GM12878 (cell line): ENCODE data around the gene IGSF1. TPM values are rescaled to one million over a fixed set of nuclear protein-coding genes. Genes with fewer than 3 reads are reported as not detected.

Source experiments
- ATAC-seq: fragments of 200-7000 bp; cut with Tn5 transposase; 3 replicates; pipeline ENCODE4 v1.9.1; 2020; ENCODE audit warnings: mild to moderate bottlenecking, moderate library complexity
- BruUV-seq: library from RNA; stranded (reverse); fragments of 400-500 nt; replicated peaks from 2 replicates; lab custom pipeline; 2021; lab: Mats Ljungman, UMichigan
- CTCF ChIA-PET: fragments of 300-600 bp; sonication (Branson Sonifier 250); formaldehyde crosslinking; extraction: SDS; loops from one replicate; lab custom pipeline; 2021; ENCODE audit warnings: inconsistent platforms; lab: Yijun Ruan, JAX
- POLR2A ChIA-PET: fragments of 350-600 bp; formaldehyde crosslinking; extraction: SDS; loops from one replicate; lab custom pipeline; 2021; ENCODE audit warnings: inconsistent platforms; lab: Charles Lee
- RAD21 ChIA-PET: fragments of 300-600 bp; sonication (Branson Sonifier 250); formaldehyde crosslinking; loops from one replicate; lab custom pipeline; 2023; ENCODE audit warnings: antibody characterized with exemption; ENCODE audit not compliant: unreplicated experiment; lab: Charles Lee
- SMC1A ChIA-PET: fragments of 300-600 bp; sonication (Branson Sonifier 250); formaldehyde crosslinking; loops from one replicate; lab custom pipeline; 2023; ENCODE audit not compliant: unreplicated experiment, uncharacterized antibody; lab: Charles Lee
- DNase-seq: peaks from one replicate; pipeline ENCODE4 v3.0.0-alpha.2; 2011; ENCODE audit warnings: low read depth, low spot score
- FAIRE-seq: peaks from 3 replicates; lab custom pipeline; 2011; peaks lifted over from hg19 to GRCh38; lab: Jason Lieb, UNC
- H2AFZ ChIP-seq: 2 replicates; pipeline ENCODE4 v1.6.0; 2011; ENCODE audit warnings: low read depth, low read length, control low read depth; ENCODE audit not compliant: control insufficient read depth
- H3K27ac ChIP-seq: 2 replicates; pipeline ENCODE4 v1.5.1; 2011; ENCODE audit warnings: control low read depth; ENCODE audit not compliant: control insufficient read depth, insufficient read depth
- H3K27me3 ChIP-seq, 2 experiments: replicated peaks in 1 of 2; 2 replicates each; pipeline versions ENCODE4 v1.6.0 to v1.6.1; 2011; ENCODE audit warnings: low read length in 1 of 2; ENCODE audit not compliant: control insufficient read depth in 2 of 2, insufficient read depth in 2 of 2
- H3K36me3 ChIP-seq, 2 experiments: 2 replicates each; pipeline ENCODE4 v1.5.1; 2011; ENCODE audit warnings: low read length in 1 of 2; ENCODE audit not compliant: control insufficient read depth in 2 of 2, insufficient read depth in 2 of 2
- H3K4me1 ChIP-seq: 2 replicates; pipeline ENCODE4 v1.6.1; 2011; ENCODE audit warnings: mild to moderate bottlenecking, low read length, moderate library complexity, mixed read lengths; ENCODE audit not compliant: control insufficient read depth, insufficient read depth
- H3K4me2 ChIP-seq: 2 replicates; pipeline ENCODE4 v1.6.0; 2011; ENCODE audit warnings: control low read depth; ENCODE audit not compliant: control insufficient read depth, insufficient read depth
- H3K4me3 ChIP-seq: fragments of 200-600 bp; sonication (generic); 2 replicates; pipeline ENCODE4 v1.5.1; 2016
- H3K79me2 ChIP-seq: 2 replicates; pipeline ENCODE4 v1.6.0; 2011; ENCODE audit warnings: low read length; ENCODE audit not compliant: control insufficient read depth, insufficient read depth
- H3K9ac ChIP-seq: 2 replicates; pipeline ENCODE4 v1.8.0; 2011; ENCODE audit warnings: low read length, control low read depth, mixed read lengths; ENCODE audit not compliant: control insufficient read depth, insufficient read depth
- H3K9me3 ChIP-seq: replicated peaks from 3 replicates; pipeline ENCODE4 v1.5.1; 2011; ENCODE audit warnings: mild to moderate bottlenecking, low read length; ENCODE audit not compliant: control insufficient read depth, insufficient read depth
- H4K20me1 ChIP-seq: 2 replicates; pipeline ENCODE4 v1.6.0; 2011; ENCODE audit not compliant: control insufficient read depth, insufficient read depth
- BCL11A ChIP-seq: IDR thresholded peaks from 2 replicates; pipeline ENCODE4 v1.6.1; 2011; ENCODE audit warnings: low read depth, low read length
- BHLHE40 ChIP-seq, 2 experiments: fragments of 450-650 bp in 1 of 2; IDR thresholded peaks; 2 replicates each; pipeline ENCODE4 v1.6.1; 2011 to 2017; ENCODE audit warnings: low read depth in 2 of 2, borderline replicate concordance in 1 of 2, improper control_type of control experiment in 1 of 2, low read length in 1 of 2, mild to moderate bottlenecking in 1 of 2
- BMI1 ChIP-seq: fragments of 450-650 bp; IDR thresholded peaks from 2 replicates; pipeline ENCODE4 v1.6.1; 2016; ENCODE audit warnings: mild to moderate bottlenecking, moderate library complexity, borderline replicate concordance
- EGR1 ChIP-seq, 2 experiments: IDR thresholded peaks; 1 replicate in 1 of 2; 2 replicates in 1 of 2; pipeline ENCODE4 v1.6.1; 2011 to 2012; ENCODE audit warnings: low read depth in 2 of 2, low read length in 2 of 2, borderline replicate concordance in 1 of 2, mild to moderate bottlenecking in 1 of 2, moderate library complexity in 1 of 2
- EZH2 ChIP-seq: IDR thresholded peaks from 2 replicates; pipeline ENCODE4 v1.6.1; 2012; ENCODE audit warnings: low read depth, mild to moderate bottlenecking, control low read depth, inconsistent platforms, low read length, borderline replicate concordance; ENCODE audit not compliant: control insufficient read depth
- HDAC2 ChIP-seq: fragments of 200-600 bp; sonication (generic); IDR thresholded peaks from 2 replicates; pipeline ENCODE4 v1.6.1; 2017
- HDGF ChIP-seq: fragments of 450-650 bp; IDR thresholded peaks from 2 replicates; pipeline ENCODE4 v1.6.1; 2016; ENCODE audit warnings: antibody characterized with exemption
- MYB ChIP-seq: fragments of 150-350 bp; IDR thresholded peaks from 2 replicates; pipeline ENCODE4 v1.6.1; 2014; ENCODE audit warnings: mild to moderate bottlenecking, low read depth, low read length, borderline replicate concordance
- NFXL1 ChIP-seq: fragments of 450-650 bp; IDR thresholded peaks from 2 replicates; pipeline ENCODE4 v1.6.1; 2017; ENCODE audit warnings: antibody characterized with exemption, mild to moderate bottlenecking, borderline replicate concordance
- POLR2AphosphoS5 ChIP-seq: IDR thresholded peaks from 2 replicates; pipeline ENCODE4 v1.6.1; 2011; ENCODE audit warnings: mild to moderate bottlenecking, low read length, inconsistent platforms
- RAD21 ChIP-seq: IDR thresholded peaks from 2 replicates; pipeline ENCODE4 v1.6.1; 2011; ENCODE audit warnings: mild to moderate bottlenecking, low read depth, low read length, moderate library complexity; ENCODE audit not compliant: insufficient read depth
- RELA ChIP-seq: fragments of 450-650 bp; IDR thresholded peaks from 2 replicates; pipeline ENCODE4 v1.8.0; 2014; ENCODE audit warnings: borderline replicate concordance; ENCODE audit not compliant: partially characterized antibody
- SMAD5 ChIP-seq: IDR thresholded peaks from 2 replicates; pipeline ENCODE4 v1.6.1; 2016; ENCODE audit warnings: antibody characterized with exemption, low read depth
- TAF1 ChIP-seq: IDR thresholded peaks from 2 replicates; pipeline ENCODE4 v1.6.1; 2011; ENCODE audit warnings: mild to moderate bottlenecking, low read depth, low read length, borderline replicate concordance
- TCF7 ChIP-seq: IDR thresholded peaks from 2 replicates; pipeline ENCODE4 v1.6.1; 2014; ENCODE audit warnings: antibody characterized with exemption, borderline replicate concordance
- ZNF207 ChIP-seq: fragments of 450-650 bp; IDR thresholded peaks from 2 replicates; pipeline ENCODE4 v1.6.1; 2014; ENCODE audit warnings: antibody characterized with exemption, mild to moderate bottlenecking, borderline replicate concordance
- in situ Hi-C: fragments of 300-500 bp; cut with MboI; formaldehyde crosslinking; loops from 9 replicates; pipeline ENCODE4 v1.14.3; 2018; ENCODE audit warnings: mixed read lengths
- intact Hi-C: fragments of 100-400 bp; cut with micrococcal nuclease; formaldehyde crosslinking; loops from one replicate; pipeline ENCODE4 v1.14.2; 2022; ENCODE audit not compliant: unreplicated experiment
- polyA plus RNA-seq, 11 experiments: library from polyadenylated mRNA; depleted of rRNA in 4 of 11; unstranded in 6 of 11; stranded (reverse) in 5 of 11; fragments of >200 nt; fragmentation: Nextera tagmentation in 4 of 11; fragmentation: Illumina TruSeq in 1 of 11; extraction: Ambion mirVana in 4 of 11; extraction: Trizol in 1 of 11; gene quantifications; 1 replicate in 1 of 11; 2 replicates in 10 of 11; pipeline versions ENCODE4 v1.2.1 to v1.2.3, GENCODE V29; 2011 to 2016; ENCODE audit warnings: inconsistent platforms in 2 of 11, missing spikeins in 2 of 11, low read depth in 1 of 11
- total RNA-seq, 4 experiments: library from RNA; depleted of rRNA in 3 of 4; stranded (reverse); fragments of >200 nt in 3 of 4; fragmentation: Illumina TruSeq in 1 of 4; extraction: Trizol in 1 of 4; gene quantifications; 2 replicates each; pipeline versions ENCODE4 v1.2.1 to v1.2.3, GENCODE V29; 2013 to 2021
- TF ChIP-seq, protein P1 (sequence below): fragments of 450-650 bp; IDR thresholded peaks from 2 replicates; pipeline ENCODE4 v1.6.1; 2017; ENCODE audit warnings: mild to moderate bottlenecking
- TF ChIP-seq, protein P2 (sequence below): fragments of 450-650 bp; IDR thresholded peaks from 2 replicates; pipeline ENCODE4 v1.6.1; 2017; ENCODE audit warnings: borderline replicate concordance
- TF ChIP-seq, protein P3 (sequence below): IDR thresholded peaks from 2 replicates; pipeline ENCODE4 v1.6.1; 2012; ENCODE audit warnings: low read depth, low read length, improper control_type of control experiment
- TF ChIP-seq, protein P4 (sequence below): IDR thresholded peaks from 2 replicates; pipeline ENCODE4 v1.6.1; 2011; ENCODE audit warnings: mild to moderate bottlenecking, low read depth, low read length, moderate library complexity; ENCODE audit not compliant: insufficient replicate concordance

IGSF1 gene
- total and polyA plus RNA-seq, 10 of the 15 experiments (the other 5 are each of a cell fraction or from before 2014, with no cell fraction given), result 0.04 to 0.08 TPM; not detected in 8

DNA sequence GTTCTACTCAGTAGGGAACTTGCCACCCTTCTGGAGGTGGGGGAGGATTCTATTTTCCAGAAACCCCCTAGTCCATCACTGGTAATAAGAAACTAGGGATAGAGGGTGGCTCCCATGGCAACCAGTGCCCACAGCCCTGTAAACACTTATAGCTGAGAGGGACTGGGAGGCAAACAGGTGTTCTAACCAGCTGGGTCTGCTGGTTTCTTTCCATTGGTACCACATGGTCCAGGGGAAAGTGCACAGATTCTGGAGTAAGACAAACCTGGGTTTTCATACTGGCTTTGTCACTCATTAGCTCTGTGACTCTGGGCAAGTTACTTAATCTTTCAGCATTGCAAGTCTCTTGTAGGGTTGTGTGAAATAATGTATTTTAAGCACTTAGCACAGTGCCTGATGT, 26.9 kb downstream of the IGSF1 start:
- Histone ChIP-seq H3K9me3 (no peaks in the 10 kb centered on the region), H3K79me2 (no peaks in the 10 kb centered on the region), H3K4me2 (no peak overlapping the region), H3K4me1 (no peaks in the 10 kb centered on the region), H2AFZ (no peak overlapping the region), H3K36me3 (no peaks in the 10 kb centered on the region), H4K20me1 (no peaks in the 10 kb centered on the region), H3K27me3 (no peaks in the 10 kb centered on the region; a peak in 3 of 4 replicates), H3K9ac (no peak overlapping the region), H3K27ac (no peak overlapping the region), H3K4me3 (no peak overlapping the region)
- TF ChIP-seq POLR2AphosphoS5, result no peak
- no peak for TF ChIP-seq NFXL1
- TF ChIP-seq MYB, result no peak
- no peak for TF ChIP-seq SMAD5
- TF ChIP-seq HDGF, result no peak
- no peak for TF ChIP-seq EGR1 (IDR thresholded peaks at IDR 0.05; ENCODE audit: borderline replicate concordance in 1 of 2, low read depth in 2 of 2, low read length in 2 of 2)
- TF ChIP-seq EZH2, result no peak
- TF ChIP-seq BHLHE40 (IDR thresholded peaks at IDR 0.05; ENCODE audit: borderline replicate concordance in 1 of 2, low read depth in 2 of 2, low read length in 1 of 2), result no peak
- TF ChIP-seq, protein P1, sequence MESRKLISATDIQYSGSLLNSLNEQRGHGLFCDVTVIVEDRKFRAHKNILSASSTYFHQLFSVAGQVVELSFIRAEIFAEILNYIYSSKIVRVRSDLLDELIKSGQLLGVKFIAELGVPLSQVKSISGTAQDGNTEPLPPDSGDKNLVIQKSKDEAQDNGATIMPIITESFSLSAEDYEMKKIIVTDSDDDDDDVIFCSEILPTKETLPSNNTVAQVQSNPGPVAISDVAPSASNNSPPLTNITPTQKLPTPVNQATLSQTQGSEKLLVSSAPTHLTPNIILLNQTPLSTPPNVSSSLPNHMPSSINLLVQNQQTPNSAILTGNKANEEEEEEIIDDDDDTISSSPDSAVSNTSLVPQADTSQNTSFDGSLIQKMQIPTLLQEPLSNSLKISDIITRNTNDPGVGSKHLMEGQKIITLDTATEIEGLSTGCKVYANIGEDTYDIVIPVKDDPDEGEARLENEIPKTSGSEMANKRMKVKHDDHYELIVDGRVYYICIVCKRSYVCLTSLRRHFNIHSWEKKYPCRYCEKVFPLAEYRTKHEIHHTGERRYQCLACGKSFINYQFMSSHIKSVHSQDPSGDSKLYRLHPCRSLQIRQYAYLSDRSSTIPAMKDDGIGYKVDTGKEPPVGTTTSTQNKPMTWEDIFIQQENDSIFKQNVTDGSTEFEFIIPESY, result no peak
- no peak for TF ChIP-seq RAD21
- no peak for TF ChIP-seq RELA
- TF ChIP-seq ZNF207, result no peak
- TF ChIP-seq, protein P2, sequence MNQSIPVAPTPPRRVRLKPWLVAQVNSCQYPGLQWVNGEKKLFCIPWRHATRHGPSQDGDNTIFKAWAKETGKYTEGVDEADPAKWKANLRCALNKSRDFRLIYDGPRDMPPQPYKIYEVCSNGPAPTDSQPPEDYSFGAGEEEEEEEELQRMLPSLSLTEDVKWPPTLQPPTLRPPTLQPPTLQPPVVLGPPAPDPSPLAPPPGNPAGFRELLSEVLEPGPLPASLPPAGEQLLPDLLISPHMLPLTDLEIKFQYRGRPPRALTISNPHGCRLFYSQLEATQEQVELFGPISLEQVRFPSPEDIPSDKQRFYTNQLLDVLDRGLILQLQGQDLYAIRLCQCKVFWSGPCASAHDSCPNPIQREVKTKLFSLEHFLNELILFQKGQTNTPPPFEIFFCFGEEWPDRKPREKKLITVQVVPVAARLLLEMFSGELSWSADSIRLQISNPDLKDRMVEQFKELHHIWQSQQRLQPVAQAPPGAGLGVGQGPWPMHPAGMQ, result no peak
- TF ChIP-seq, protein P3, sequence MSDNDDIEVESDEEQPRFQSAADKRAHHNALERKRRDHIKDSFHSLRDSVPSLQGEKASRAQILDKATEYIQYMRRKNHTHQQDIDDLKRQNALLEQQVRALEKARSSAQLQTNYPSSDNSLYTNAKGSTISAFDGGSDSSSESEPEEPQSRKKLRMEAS, result no peak
- TF ChIP-seq TCF7, result no peak
- TF ChIP-seq BCL11A, result no peak
- TF ChIP-seq, protein P4, sequence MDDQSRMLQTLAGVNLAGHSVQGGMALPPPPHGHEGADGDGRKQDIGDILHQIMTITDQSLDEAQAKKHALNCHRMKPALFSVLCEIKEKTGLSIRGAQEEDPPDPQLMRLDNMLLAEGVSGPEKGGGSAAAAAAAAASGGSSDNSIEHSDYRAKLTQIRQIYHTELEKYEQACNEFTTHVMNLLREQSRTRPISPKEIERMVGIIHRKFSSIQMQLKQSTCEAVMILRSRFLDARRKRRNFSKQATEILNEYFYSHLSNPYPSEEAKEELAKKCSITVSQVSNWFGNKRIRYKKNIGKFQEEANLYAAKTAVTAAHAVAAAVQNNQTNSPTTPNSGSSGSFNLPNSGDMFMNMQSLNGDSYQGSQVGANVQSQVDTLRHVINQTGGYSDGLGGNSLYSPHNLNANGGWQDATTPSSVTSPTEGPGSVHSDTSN, result no peak
- no peak for TF ChIP-seq BMI1
- TF ChIP-seq HDAC2, result no peak
- TF ChIP-seq TAF1, result no peak
- ChIA-PET RAD21 (interaction anchor here (1.5 kb wide), 1 partner anchor 371 kb away, joined by 6 read pairs; no protein-coding TSS in a partner anchor), SMC1A (interaction anchor here (1.1 kb wide), 1 partner anchor 104 kb away, joined by 4 read pairs; no protein-coding TSS in a partner anchor), CTCF (interaction anchor here (0.9 kb wide), 1 partner anchor 415 kb away, joined by 3 read pairs; no protein-coding TSS in a partner anchor), POLR2A (no interaction called here)
- DNase-seq, result no peak
- intact Hi-C loops (loop anchor here (2.0 kb wide), 1 partner anchor 371 kb away; no protein-coding TSS in a partner anchor), in situ Hi-C loops (no loop called here)
- ATAC-seq, result no peak
- no TSS peak for BruUV-seq
- FAIRE-seq, result no peak
